ENCODE measurements around the gene GSPT1. TPM values are rescaled to one million over a fixed set of nuclear protein-coding genes. Genes with fewer than 3 reads are reported as not detected.

Gene GSPT1
- total RNA-seq, 1 experiment from 2014 or later: 173 TPM

Other genes starting within 250 kb of the GSPT1 start
- 43.9 and 44.2 TPM in 2 replicates for gene SNN, start 247.5 kb downstream of the GSPT1 start, total RNA-seq (2021)
- 12.2 and 15.3 TPM in 2 replicates for gene TXNDC11, start 173.1 kb downstream of the GSPT1 start, total RNA-seq (2021)
- 43.1 and 43.5 TPM in 2 replicates for gene ZC3H7A, start 118.7 kb downstream of the GSPT1 start, total RNA-seq (2021)
- gene RSL1D1, start 64.4 kb downstream of the GSPT1 start, total RNA-seq (2021): 334 and 343 TPM in 2 replicates
- 5.7 and 12.5 TPM in 2 replicates for gene NPIPB2, start 26.1 kb upstream of the GSPT1 start, total RNA-seq (2021)
- not detected in 2 replicates for gene TNFRSF17, start 49.3 kb upstream of the GSPT1 start, total RNA-seq (2021)
- 8.0 and 8.6 TPM in 2 replicates for gene SNX29, start 60.8 kb upstream of the GSPT1 start, total RNA-seq (2021)